GM19395 (cell line): ENCODE measurements around the gene PLEKHD1.
"Not testable (repeated sequence)": the region's sequence is repeated elsewhere in the genome, so short reads cannot be mapped to it uniquely, and the experiment has no call there.

Experiments
- ATAC-seq: cut with Tn5 transposase; IDR thresholded peaks from one replicate; pipeline ENCODE4 v1.9.1; 2021; ENCODE audit warnings: mild to moderate bottlenecking, moderate library complexity; ENCODE audit not compliant: unreplicated experiment

Gene PLEKHD1

DNA sequence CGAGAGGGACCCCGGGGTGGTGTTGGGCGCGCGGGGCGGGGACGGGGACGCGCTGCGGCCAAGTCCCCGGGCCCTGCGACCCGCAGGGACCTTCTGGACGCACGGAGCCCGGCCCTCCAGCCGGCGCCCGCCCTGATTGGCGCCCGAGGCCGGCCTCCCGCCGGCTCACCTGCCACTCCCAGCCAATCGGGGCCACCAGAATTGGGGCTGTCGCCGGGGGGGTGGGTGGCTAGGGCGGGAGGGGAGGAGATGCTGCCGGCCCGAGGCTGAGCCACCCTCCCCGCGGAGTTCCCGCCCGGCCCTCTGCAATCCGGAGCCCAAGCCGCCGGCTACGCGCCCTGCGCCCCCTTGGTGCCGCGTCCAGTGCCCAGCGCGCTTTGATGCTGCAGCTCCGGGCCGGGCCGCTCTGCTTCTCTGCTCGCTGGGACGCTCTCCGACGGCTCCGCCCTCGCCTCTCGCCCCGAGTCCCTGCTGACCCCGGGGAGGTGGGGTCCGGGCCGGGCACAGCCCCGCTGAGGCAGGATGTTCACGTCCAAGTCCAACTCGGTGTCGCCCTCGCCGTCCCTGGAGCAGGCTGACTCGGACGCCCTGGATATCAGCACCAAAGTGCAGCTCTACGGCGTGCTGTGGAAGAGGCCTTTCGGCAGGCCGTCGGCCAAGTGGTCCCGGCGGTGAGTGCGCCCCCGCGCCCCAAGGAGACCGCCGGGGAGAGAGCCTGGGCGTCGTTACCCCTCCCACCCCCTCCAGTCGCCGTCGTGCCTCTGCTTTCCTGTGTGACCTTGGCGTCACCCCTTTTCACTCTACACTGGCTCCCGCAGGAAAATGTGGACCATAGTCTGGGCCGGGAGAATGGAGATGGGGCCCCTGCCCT, at the start of gene PLEKHD1:
PLEKHD1 (plus strand) TSS at position 285 of the 871 bp plus-strand sequence; CDS start at position 523, 238 bp downstream.
- ATAC-seq, result no peak

- ATAC-seq, result no peak
Observed at GRCh38 chr14:69439521-69440270, 44.8 kb upstream of the PLEKHD1 start.

DNA sequence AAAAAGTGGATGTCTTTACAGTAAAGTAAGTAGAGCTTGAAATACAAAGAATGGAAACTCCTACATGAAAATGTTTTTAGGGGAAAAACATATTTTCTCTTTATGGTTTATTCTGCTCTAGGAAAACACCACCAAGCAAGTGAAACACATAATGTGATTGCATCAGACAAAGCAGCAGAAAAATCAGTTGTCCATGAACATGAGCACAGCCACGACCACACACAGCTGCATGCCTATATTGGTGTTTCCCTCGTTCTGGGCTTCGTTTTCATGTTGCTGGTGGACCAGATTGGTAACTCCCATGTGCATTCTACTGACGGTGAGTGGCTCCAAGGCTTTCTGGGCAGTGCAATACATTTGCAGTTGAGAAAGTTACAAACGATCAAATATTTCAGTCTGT, 42.6 kb upstream of the PLEKHD1 start:
- ATAC-seq, result peak; percentile 70

DNA sequence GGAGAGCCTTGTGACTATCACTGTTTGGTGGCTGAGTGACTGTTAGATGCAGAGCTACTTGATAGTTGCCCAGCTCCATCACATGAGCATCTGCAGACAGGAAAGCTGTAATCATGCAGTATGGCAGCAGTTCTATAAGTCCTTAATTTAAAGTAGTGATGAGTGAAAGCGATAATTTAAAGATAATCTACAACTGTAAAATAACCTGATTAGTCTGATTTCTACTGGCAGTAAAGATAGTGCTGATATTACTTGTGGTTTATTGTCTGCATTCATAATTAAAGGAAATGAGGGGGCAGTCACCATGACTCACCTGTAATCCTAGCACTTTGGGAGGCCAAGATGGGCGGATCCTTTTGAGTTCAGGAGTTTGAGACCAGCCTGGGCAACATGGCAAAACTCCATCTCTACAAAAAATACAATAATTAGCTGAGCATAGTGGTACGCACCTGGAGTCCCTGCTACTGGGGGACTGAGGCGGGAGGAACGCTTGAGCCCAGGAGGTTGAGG, 41.2 kb upstream of the PLEKHD1 start:
- no peak for ATAC-seq

GRCh38 chr14:69449216-69449615, 35.3 kb upstream of the PLEKHD1 start:
- ATAC-seq, result no peak

GRCh38 chr14:69451941-69452340, 32.6 kb upstream of the PLEKHD1 start:
- no peak for ATAC-seq

DNA sequence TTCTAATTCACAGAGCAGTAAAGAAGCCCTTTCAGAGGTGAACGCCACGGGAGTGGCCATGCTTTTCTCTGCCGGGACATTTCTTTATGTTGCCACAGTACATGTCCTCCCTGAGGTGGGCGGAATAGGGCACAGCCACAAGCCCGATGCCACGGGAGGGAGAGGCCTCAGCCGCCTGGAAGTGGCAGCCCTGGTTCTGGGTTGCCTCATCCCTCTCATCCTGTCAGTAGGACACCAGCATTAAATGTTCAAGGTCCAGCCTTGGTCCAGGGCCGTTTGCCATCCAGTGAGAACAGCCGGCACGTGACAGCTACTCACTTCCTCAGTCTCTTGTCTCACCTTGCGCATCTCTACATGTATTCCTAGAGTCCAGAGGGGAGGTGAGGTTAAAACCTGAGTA, 26.2 kb upstream of the PLEKHD1 start:
- ATAC-seq, result no peak

GRCh38 chr14:69459122-69459521, 25.4 kb upstream of the PLEKHD1 start:
- ATAC-seq, result no peak

- no peak for ATAC-seq
Observed at GRCh38 chr14:69460093-69460701, 24.3 kb upstream of the PLEKHD1 start.

GRCh38 chr14:69464379-69464778, 20.1 kb upstream of the PLEKHD1 start:
- no peak for ATAC-seq

GRCh38 chr14:69464829-69465228, 19.7 kb upstream of the PLEKHD1 start:
- no peak for ATAC-seq

GRCh38 chr14:69468949-69469348, 15.6 kb upstream of the PLEKHD1 start:
- ATAC-seq, result no peak

DNA sequence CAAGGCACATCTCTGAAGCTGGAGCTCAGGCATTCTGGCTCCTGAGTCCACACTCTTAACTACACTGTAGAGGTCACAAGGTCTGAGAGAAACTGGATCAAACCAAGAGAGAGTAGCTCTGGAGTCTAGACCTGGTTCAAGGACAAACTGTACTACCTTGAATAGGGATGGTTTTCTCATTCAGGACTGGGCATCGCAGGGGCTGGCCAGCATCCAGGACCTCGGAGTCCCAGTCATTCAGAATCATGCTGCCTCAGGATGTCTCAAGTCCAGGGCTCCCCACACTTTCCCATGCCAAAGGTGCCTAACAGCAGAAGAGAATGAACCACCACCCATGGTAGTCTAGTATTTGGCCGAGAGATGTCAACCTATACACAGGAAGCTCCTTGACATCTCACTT, 13.1 kb upstream of the PLEKHD1 start:
- no peak for ATAC-seq

- no peak for ATAC-seq
Observed at GRCh38 chr14:69471916-69472315, 12.6 kb upstream of the PLEKHD1 start.

GRCh38 chr14:69473260-69473659, 11.3 kb upstream of the PLEKHD1 start:
- no peak for ATAC-seq

DNA sequence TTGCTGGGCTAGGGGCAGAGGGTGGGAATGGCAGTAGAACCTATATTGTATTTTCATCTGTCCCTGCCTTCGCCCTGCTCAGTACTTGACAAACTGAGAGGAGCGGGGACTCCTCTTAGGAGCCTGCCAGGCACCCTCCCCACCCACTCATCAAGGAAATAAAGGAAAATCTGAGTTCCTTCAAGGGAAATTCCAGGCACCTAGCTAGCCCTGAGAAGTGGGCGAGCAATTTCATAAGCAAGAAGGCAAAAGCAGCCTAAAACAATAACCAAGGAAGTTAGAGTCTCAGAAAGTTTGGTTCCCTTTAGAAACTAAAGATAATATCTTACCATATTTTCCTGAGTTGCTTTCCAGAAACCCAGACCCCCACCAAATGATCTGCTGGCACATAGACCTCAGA, 10.6 kb upstream of the PLEKHD1 start:
- ATAC-seq, result no peak

DNA sequence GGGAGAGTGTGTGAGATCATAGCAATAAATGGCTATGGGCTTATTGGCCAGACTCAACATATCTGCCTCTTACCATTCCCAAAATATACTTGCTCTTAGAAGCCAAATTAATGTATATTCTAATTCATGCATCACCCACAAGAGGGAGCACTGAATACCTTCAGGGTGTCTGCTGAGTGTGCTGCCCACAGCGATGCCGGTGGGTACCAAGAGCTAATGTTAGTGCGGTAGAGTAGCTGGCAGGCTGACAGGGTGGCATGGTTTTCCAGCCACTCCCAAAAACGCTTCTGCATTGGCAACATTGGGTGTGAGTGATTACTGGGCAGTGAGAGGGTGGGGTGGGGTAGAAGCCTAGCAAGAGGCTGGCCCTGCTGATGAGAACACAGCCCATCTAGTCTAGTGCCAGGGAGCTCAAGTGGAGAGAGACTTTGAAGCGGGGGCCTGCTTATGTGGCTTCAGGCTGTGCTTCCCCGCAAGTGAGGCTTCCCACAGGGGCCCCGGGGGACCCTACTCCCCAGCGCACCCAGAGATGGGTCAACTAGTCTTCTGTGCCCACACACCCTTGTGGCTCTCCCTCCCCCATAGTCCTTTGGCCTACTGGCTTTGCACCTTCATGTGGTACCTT, 9.2 kb upstream of the PLEKHD1 start:
- ATAC-seq, result no peak

GRCh38 chr14:69476824-69477450, 7.6 kb upstream of the PLEKHD1 start:
- not testable (repeated sequence) for ATAC-seq

DNA sequence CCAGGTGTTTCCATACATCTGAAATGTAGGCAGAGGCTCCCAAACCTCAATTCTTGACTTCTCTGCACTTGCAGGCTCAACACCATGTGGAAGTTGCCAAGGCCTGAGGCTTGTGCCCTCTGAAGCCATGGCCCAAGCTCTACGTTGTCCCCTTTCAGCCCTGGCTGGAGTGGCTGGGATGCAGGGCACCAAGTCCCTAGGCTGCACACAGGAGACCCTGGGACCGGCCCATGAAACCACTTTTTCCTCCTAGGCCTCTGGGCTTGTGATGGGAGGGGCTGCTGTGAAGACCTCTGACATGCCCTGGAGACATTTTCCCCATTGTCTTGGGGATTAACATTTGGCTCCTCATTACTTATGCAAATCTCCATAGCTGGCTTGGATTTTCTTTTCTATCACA, 6.5 kb upstream of the PLEKHD1 start:
- ATAC-seq, result not testable (repeated sequence)

DNA sequence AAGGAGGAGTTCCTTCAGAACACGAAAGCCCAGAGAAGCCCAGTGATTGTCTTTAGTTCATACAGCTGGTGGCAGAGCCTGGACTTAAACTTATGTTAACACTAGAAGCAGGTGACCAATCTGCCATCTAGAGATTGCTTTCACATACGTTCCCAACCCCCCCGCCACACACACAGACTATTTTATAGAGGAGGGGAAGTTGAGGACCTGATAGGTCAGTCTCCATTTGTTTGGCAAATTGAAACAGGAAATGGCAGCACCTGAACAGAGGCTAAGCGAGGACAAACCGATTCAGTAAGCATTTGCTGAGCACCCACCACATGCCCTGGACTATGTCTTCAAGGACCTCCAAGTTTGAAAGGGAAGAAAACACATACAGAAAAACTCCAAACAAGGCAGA, 4.8 kb upstream of the PLEKHD1 start:
- ATAC-seq, result no peak

- no peak for ATAC-seq
Observed at GRCh38 chr14:69480136-69480535, 4.4 kb upstream of the PLEKHD1 start.
